ENCODE measurements around the gene CADPS2.

CADPS2 gene

GRCh38 chr7:122316467-122317388 is 569.5 kb downstream of the CADPS2 start:
- no peaks in the 10 kb centered on the region for H3K36me3 Mint-ChIP-seq (ENCODE audit: insufficient read depth)
- H3K4me3 Mint-ChIP-seq = no peak overlapping the region
- no peak overlapping the region for H3K27ac Mint-ChIP-seq
- DNase-seq (no peak), ATAC-seq (replicated peaks) (no peak)
- H3K4me1 Mint-ChIP-seq (ENCODE audit: low read depth in 2 of 2) = no peaks in the 10 kb centered on the region
- H3K27me3 Mint-ChIP-seq = peaks cover 25 to 50% of the 10 kb centered on the region in 2 donors
- peaks cover 4 to 11% of the 10 kb centered on the region in 2 donors for H3K9me3 Mint-ChIP-seq

GRCh38 chr7:122315507-122316466 is 570.5 kb downstream of the CADPS2 start:
- no peaks in the 10 kb centered on the region for H3K36me3 Mint-ChIP-seq (ENCODE audit: insufficient read depth)
- DNase-seq (no peak), ATAC-seq (replicated peaks) (no peak)
- no peak overlapping the region for H3K4me3 Mint-ChIP-seq
- peaks cover 8 to 11% of the 10 kb centered on the region in 2 donors for H3K9me3 Mint-ChIP-seq
- H3K4me1 Mint-ChIP-seq (ENCODE audit: low read depth in 2 of 2) = no peaks in the 10 kb centered on the region
- H3K27ac Mint-ChIP-seq = no peak overlapping the region
- peaks cover 32 to 59% of the 10 kb centered on the region in 2 donors for H3K27me3 Mint-ChIP-seq

GRCh38 chr7:122314284-122314683 is 572.0 kb downstream of the CADPS2 start:
- H3K4me3 Mint-ChIP-seq = no peak overlapping the region
- H3K27me3 Mint-ChIP-seq = peaks cover 32 to 70% of the 10 kb centered on the region in 2 donors
- H3K27ac Mint-ChIP-seq = no peak overlapping the region
- H3K9me3 Mint-ChIP-seq = peaks cover 8 to 11% of the 10 kb centered on the region in 2 donors
- DNase-seq = no peak
- no peaks in the 10 kb centered on the region for H3K36me3 Mint-ChIP-seq (ENCODE audit: insufficient read depth)
- H3K4me1 Mint-ChIP-seq (ENCODE audit: low read depth in 2 of 2) = no peaks in the 10 kb centered on the region
- no peak for ATAC-seq (replicated peaks)

- H3K4me1 Mint-ChIP-seq (ENCODE audit: low read depth in 2 of 2) = no peaks in the 10 kb centered on the region
- H3K9me3 Mint-ChIP-seq = peaks cover 8 to 11% of the 10 kb centered on the region in 2 donors
- H3K27ac Mint-ChIP-seq = no peak overlapping the region
- no peak for DNase-seq
- no peaks in the 10 kb centered on the region for H3K36me3 Mint-ChIP-seq (ENCODE audit: insufficient read depth)
- no peak for ATAC-seq (replicated peaks)
- H3K4me3 Mint-ChIP-seq = no peak overlapping the region
- peaks cover 38 to 81% of the 10 kb centered on the region in 2 donors for H3K27me3 Mint-ChIP-seq
These were observed 573.5 kb downstream of the CADPS2 start for GRCh38 chr7:122312789-122313188.

- H3K4me1 Mint-ChIP-seq (ENCODE audit: low read depth in 2 of 2) = no peaks in the 10 kb centered on the region
- DNase-seq (no peak), ATAC-seq (replicated peaks) (no peak)
- peaks cover 8 to 11% of the 10 kb centered on the region in 2 donors for H3K9me3 Mint-ChIP-seq
- H3K4me3 Mint-ChIP-seq = no peak overlapping the region
- H3K36me3 Mint-ChIP-seq (ENCODE audit: insufficient read depth) = no peaks in the 10 kb centered on the region
- H3K27me3 Mint-ChIP-seq = peaks cover 38 to 78% of the 10 kb centered on the region in 2 donors
- no peak overlapping the region for H3K27ac Mint-ChIP-seq
These were observed 574.4 kb downstream of the CADPS2 start for GRCh38 chr7:122311734-122312450.

GRCh38 chr7:122311050-122311700 is 575.1 kb downstream of the CADPS2 start:
- Mint-ChIP-seq H3K4me1 (ENCODE audit: low read depth in 2 of 2) (no peaks in the 10 kb centered on the region), H3K36me3 (ENCODE audit: insufficient read depth) (no peaks in the 10 kb centered on the region), H3K27me3 (peaks cover 41 to 78% of the 10 kb centered on the region in 2 donors), H3K9me3 (peaks cover 8 to 11% of the 10 kb centered on the region in 2 donors), H3K4me3 (no peak overlapping the region), H3K27ac (no peak overlapping the region)
- ATAC-seq (replicated peaks) (no peak), DNase-seq (no peak)

GRCh38 chr7:122310119-122311021 is 575.9 kb downstream of the CADPS2 start:
- no peaks in the 10 kb centered on the region for H3K36me3 Mint-ChIP-seq (ENCODE audit: insufficient read depth)
- H3K4me3 Mint-ChIP-seq = no peak overlapping the region
- peaks cover 41 to 78% of the 10 kb centered on the region in 2 donors for H3K27me3 Mint-ChIP-seq
- no peak overlapping the region for H3K27ac Mint-ChIP-seq
- peaks cover 5 to 7% of the 10 kb centered on the region in 2 donors for H3K9me3 Mint-ChIP-seq
- DNase-seq (no peak), ATAC-seq (replicated peaks) (no peak)
- no peaks in the 10 kb centered on the region for H3K4me1 Mint-ChIP-seq (ENCODE audit: low read depth in 2 of 2)

GRCh38 chr7:122309421-122309820 is 576.8 kb downstream of the CADPS2 start:
- peaks cover 35 to 78% of the 10 kb centered on the region in 2 donors for H3K27me3 Mint-ChIP-seq
- H3K4me1 Mint-ChIP-seq (ENCODE audit: low read depth in 2 of 2) = no peaks in the 10 kb centered on the region
- H3K4me3 Mint-ChIP-seq = no peak overlapping the region

GRCh38 chr7:122307228-122307621 is 579.0 kb downstream of the CADPS2 start:
- Mint-ChIP-seq H3K27ac (no peak overlapping the region), H3K36me3 (ENCODE audit: insufficient read depth) (no peaks in the 10 kb centered on the region), H3K27me3 (peaks cover 43 to 84% of the 10 kb centered on the region in 2 donors), H3K4me1 (ENCODE audit: low read depth in 2 of 2) (no peaks in the 10 kb centered on the region), H3K4me3 (no peak overlapping the region), H3K9me3 (peaks cover 0 to 4% of the 10 kb centered on the region in 2 donors)
- ATAC-seq (replicated peaks) = no peak
- no peak for DNase-seq

More at GRCh38 chr7:122309421-122309820, 576.8 kb downstream of the CADPS2 start:
- no peak for DNase-seq
- peaks cover 0 to 4% of the 10 kb centered on the region in 2 donors for H3K9me3 Mint-ChIP-seq
- H3K27ac Mint-ChIP-seq = no peak overlapping the region
- ATAC-seq (replicated peaks) = no peak
- no peaks in the 10 kb centered on the region for H3K36me3 Mint-ChIP-seq (ENCODE audit: insufficient read depth)

- H3K4me1 Mint-ChIP-seq (ENCODE audit: low read depth in 2 of 2) = no peaks in the 10 kb centered on the region
These were observed 579.7 kb downstream of the CADPS2 start for GRCh38 chr7:122306320-122307227.

More at GRCh38 chr7:122306320-122307227, 579.7 kb downstream of the CADPS2 start:
- Mint-ChIP-seq H3K27me3 (peaks cover 49 to 84% of the 10 kb centered on the region in 2 donors), H3K36me3 (ENCODE audit: insufficient read depth) (no peaks in the 10 kb centered on the region), H3K4me3 (no peak overlapping the region), H3K27ac (no peak overlapping the region), H3K9me3 (peaks cover 0 to 4% of the 10 kb centered on the region in 2 donors)
- DNase-seq = no peak
- no peak for ATAC-seq (replicated peaks)
